Liver (tissue), 3 donors: ENCODE data around the gene LARGE1.

Experiments
- ATF3 ChIP-seq: IDR thresholded peaks from 2 replicates; pipeline ENCODE4 v1.6.1; 2016; ENCODE audit warnings: antibody characterized with exemption
- CTCF ChIP-seq: fragments of 150-350 bp; IDR thresholded peaks from 2 replicates; pipeline ENCODE4 v1.5.1; 2017; ENCODE audit warnings: improper control_type of control experiment, low read depth, low read length; ENCODE audit not compliant: missing input control
- FOXA1 ChIP-seq: IDR thresholded peaks from 2 replicates; pipeline ENCODE4 v1.6.1; 2016; ENCODE audit warnings: antibody characterized with exemption
- FOXA2 ChIP-seq: IDR thresholded peaks from 2 replicates; pipeline ENCODE4 v1.6.1; 2016; ENCODE audit warnings: antibody characterized with exemption
- MAX ChIP-seq: IDR thresholded peaks from 2 replicates; pipeline ENCODE4 v1.6.1; 2016; ENCODE audit warnings: antibody characterized with exemption
- RAD21 ChIP-seq, 2 donors: IDR thresholded peaks; 2 replicates each; pipeline ENCODE4 v1.6.1; 2016; ENCODE audit warnings: antibody characterized with exemption in 2 of 2, mild to moderate bottlenecking in 2 of 2
- REST ChIP-seq: IDR thresholded peaks from 2 replicates; pipeline ENCODE4 v1.6.1; 2016; ENCODE audit warnings: antibody characterized with exemption, mild to moderate bottlenecking
- RXRA ChIP-seq, 2 donors: IDR thresholded peaks; 2 replicates each; pipeline ENCODE4 v1.6.1; 2017 to 2018; ENCODE audit warnings: antibody characterized with exemption in 2 of 2, mild to moderate bottlenecking in 1 of 2
- SP1 ChIP-seq: IDR thresholded peaks from 2 replicates; pipeline ENCODE4 v1.6.1; 2018; ENCODE audit warnings: antibody characterized with exemption, mild to moderate bottlenecking
- TAF1 ChIP-seq: conservative IDR thresholded peaks from 2 replicates; pipeline ENCODE4 v1.6.1; 2016; ENCODE audit warnings: antibody characterized with exemption, mild to moderate bottlenecking
- ZBTB33 ChIP-seq: IDR thresholded peaks from 2 replicates; pipeline ENCODE4 v1.6.1; 2016; ENCODE audit warnings: antibody characterized with exemption
- donor health status: healthy.
- donor health status: healthy.

- no peak for TF ChIP-seq MAX
- no peak for TF ChIP-seq REST
- TF ChIP-seq CTCF: no peak
- no peak for TF ChIP-seq FOXA2
- TF ChIP-seq FOXA1: no peak
- TF ChIP-seq TAF1: no peak
- no peak for TF ChIP-seq SP1
- no peak for TF ChIP-seq ZBTB33
- no peak for TF ChIP-seq RXRA (IDR thresholded peaks at IDR 0.05)
- TF ChIP-seq RAD21 (IDR thresholded peaks at IDR 0.05): no peak
- no peak for TF ChIP-seq ATF3
Measured at GRCh38 chr22:33735978-33736377, 184.3 kb downstream of the LARGE1 start.
